GM12878 (cell line): ENCODE measurements around the gene KIF15. TPM values are rescaled to one million over a fixed set of nuclear protein-coding genes. Genes with fewer than 3 reads are reported as not detected.

Experiments
- ATAC-seq: fragments of 200-7000 bp; cut with Tn5 transposase; 3 replicates; pipeline ENCODE4 v1.9.1; 2020; ENCODE audit warnings: mild to moderate bottlenecking, moderate library complexity
- BruUV-seq: library from RNA; stranded (reverse); fragments of 400-500 nt; replicated peaks from 2 replicates; lab custom pipeline; 2021; lab: Mats Ljungman, UMichigan
- CTCF ChIA-PET: fragments of 300-600 bp; sonication (Branson Sonifier 250); formaldehyde crosslinking; extraction: SDS; loops from one replicate; lab custom pipeline; 2021; ENCODE audit warnings: inconsistent platforms; lab: Yijun Ruan, JAX
- POLR2A ChIA-PET: fragments of 350-600 bp; formaldehyde crosslinking; extraction: SDS; loops from one replicate; lab custom pipeline; 2021; ENCODE audit warnings: inconsistent platforms; lab: Charles Lee
- RAD21 ChIA-PET: fragments of 300-600 bp; sonication (Branson Sonifier 250); formaldehyde crosslinking; loops from one replicate; lab custom pipeline; 2023; ENCODE audit warnings: antibody characterized with exemption; ENCODE audit not compliant: unreplicated experiment; lab: Charles Lee
- SMC1A ChIA-PET: fragments of 300-600 bp; sonication (Branson Sonifier 250); formaldehyde crosslinking; loops from one replicate; lab custom pipeline; 2023; ENCODE audit not compliant: unreplicated experiment, uncharacterized antibody; lab: Charles Lee
- DNase-seq: peaks from one replicate; pipeline ENCODE4 v3.0.0-alpha.2; 2011; ENCODE audit warnings: low read depth, low spot score
- FAIRE-seq: peaks from 3 replicates; lab custom pipeline; 2011; peaks lifted over from hg19 to GRCh38; lab: Jason Lieb, UNC
- H2AFZ ChIP-seq: 2 replicates; pipeline ENCODE4 v1.6.0; 2011; ENCODE audit warnings: low read depth, low read length, control low read depth; ENCODE audit not compliant: control insufficient read depth
- H3K27ac ChIP-seq: 2 replicates; pipeline ENCODE4 v1.5.1; 2011; ENCODE audit warnings: control low read depth; ENCODE audit not compliant: control insufficient read depth, insufficient read depth
- H3K27me3 ChIP-seq, 2 experiments: replicated peaks in 1 of 2; 2 replicates each; pipeline versions ENCODE4 v1.6.0 to v1.6.1; 2011; ENCODE audit warnings: low read length in 1 of 2; ENCODE audit not compliant: control insufficient read depth in 2 of 2, insufficient read depth in 2 of 2
- H3K36me3 ChIP-seq, 2 experiments: 2 replicates each; pipeline ENCODE4 v1.5.1; 2011; ENCODE audit warnings: low read length in 1 of 2; ENCODE audit not compliant: control insufficient read depth in 2 of 2, insufficient read depth in 2 of 2
- H3K4me1 ChIP-seq: 2 replicates; pipeline ENCODE4 v1.6.1; 2011; ENCODE audit warnings: mild to moderate bottlenecking, low read length, moderate library complexity, mixed read lengths; ENCODE audit not compliant: control insufficient read depth, insufficient read depth
- H3K4me2 ChIP-seq: 2 replicates; pipeline ENCODE4 v1.6.0; 2011; ENCODE audit warnings: control low read depth; ENCODE audit not compliant: control insufficient read depth, insufficient read depth
- H3K4me3 ChIP-seq: fragments of 200-600 bp; sonication (generic); 2 replicates; pipeline ENCODE4 v1.5.1; 2016
- H3K79me2 ChIP-seq: 2 replicates; pipeline ENCODE4 v1.6.0; 2011; ENCODE audit warnings: low read length; ENCODE audit not compliant: control insufficient read depth, insufficient read depth
- H3K9ac ChIP-seq: 2 replicates; pipeline ENCODE4 v1.8.0; 2011; ENCODE audit warnings: low read length, control low read depth, mixed read lengths; ENCODE audit not compliant: control insufficient read depth, insufficient read depth
- H3K9me3 ChIP-seq: replicated peaks from 3 replicates; pipeline ENCODE4 v1.5.1; 2011; ENCODE audit warnings: mild to moderate bottlenecking, low read length; ENCODE audit not compliant: control insufficient read depth, insufficient read depth
- H4K20me1 ChIP-seq: 2 replicates; pipeline ENCODE4 v1.6.0; 2011; ENCODE audit not compliant: control insufficient read depth, insufficient read depth
- CBX5 ChIP-seq: sonication (generic); IDR thresholded peaks from 2 replicates; pipeline ENCODE4 v1.6.1; 2016; ENCODE audit warnings: low read depth, moderate library complexity, mild to moderate bottlenecking, inconsistent platforms
- EED ChIP-seq: sonication (generic); IDR thresholded peaks from 2 replicates; pipeline ENCODE4 v1.6.1; 2016; ENCODE audit warnings: antibody characterized with exemption, low read depth
- KAT2A ChIP-seq: conservative IDR thresholded peaks from 2 replicates; pipeline ENCODE4 v1.6.1; 2011; ENCODE audit warnings: low read depth, low read length; ENCODE audit not compliant: control insufficient read depth
- NFIC ChIP-seq: IDR thresholded peaks from 2 replicates; pipeline ENCODE4 v1.6.1; 2012; ENCODE audit warnings: low read depth, mild to moderate bottlenecking, inconsistent platforms, low read length, moderate library complexity
- NFYB ChIP-seq: IDR thresholded peaks from 2 replicates; pipeline ENCODE4 v1.6.1; 2011; ENCODE audit warnings: low read depth, mild to moderate bottlenecking, low read length, improper control_type of control experiment, moderate library complexity; ENCODE audit not compliant: insufficient read depth
- NR2C1 ChIP-seq: fragments of 450-650 bp; IDR thresholded peaks from 2 replicates; pipeline ENCODE4 v1.6.1; 2017; ENCODE audit warnings: antibody characterized with exemption, mild to moderate bottlenecking, moderate library complexity
- NR2F1 ChIP-seq: fragments of 450-650 bp; conservative IDR thresholded peaks from 2 replicates; pipeline ENCODE4 v1.6.1; 2017; ENCODE audit warnings: mild to moderate bottlenecking
- STAT3 ChIP-seq: IDR thresholded peaks from 2 replicates; pipeline ENCODE4 v1.6.1; 2011; ENCODE audit warnings: low read depth, low read length, improper control_type of control experiment
- SUPT20H ChIP-seq: IDR thresholded peaks from 2 replicates; pipeline ENCODE4 v1.6.1; 2011; ENCODE audit warnings: low read depth, mild to moderate bottlenecking, low read length, moderate library complexity, borderline replicate concordance; ENCODE audit not compliant: control insufficient read depth
- ZNF217 ChIP-seq: fragments of 450-650 bp; IDR thresholded peaks from 2 replicates; pipeline ENCODE4 v1.6.1; 2017; ENCODE audit warnings: antibody characterized with exemption, mild to moderate bottlenecking
- ZNF274 ChIP-seq: IDR thresholded peaks from one replicate; pipeline ENCODE4 v1.8.0; 2011; ENCODE audit not compliant: insufficient read length, insufficient read depth
- WGBS: methylation state at CpG from one replicate; pipeline ENCODE4 v1.1.6; 2016; ENCODE audit warnings: low lambda C conversion rate; ENCODE audit not compliant: insufficient replicate concordance, insufficient coverage; ENCODE audit errors: missing lambda C conversion rate; 5-methylcytosine and 5-hydroxymethylcytosine counted together
- in situ Hi-C: fragments of 300-500 bp; cut with MboI; formaldehyde crosslinking; loops from 9 replicates; pipeline ENCODE4 v1.14.3; 2018; ENCODE audit warnings: mixed read lengths
- intact Hi-C: fragments of 100-400 bp; cut with micrococcal nuclease; formaldehyde crosslinking; loops from one replicate; pipeline ENCODE4 v1.14.2; 2022; ENCODE audit not compliant: unreplicated experiment
- polyA plus RNA-seq, 11 experiments: library from polyadenylated mRNA; depleted of rRNA in 4 of 11; unstranded in 6 of 11; stranded (reverse) in 5 of 11; fragments of >200 nt; fragmentation: Nextera tagmentation in 4 of 11; fragmentation: Illumina TruSeq in 1 of 11; extraction: Ambion mirVana in 4 of 11; extraction: Trizol in 1 of 11; gene quantifications; 1 replicate in 1 of 11; 2 replicates in 10 of 11; pipeline versions ENCODE4 v1.2.1 to v1.2.3, GENCODE V29; 2011 to 2016; ENCODE audit warnings: inconsistent platforms in 2 of 11, missing spikeins in 2 of 11, low read depth in 1 of 11
- total RNA-seq, 4 experiments: library from RNA; depleted of rRNA in 3 of 4; stranded (reverse); fragments of >200 nt in 3 of 4; fragmentation: Illumina TruSeq in 1 of 4; extraction: Trizol in 1 of 4; gene quantifications; 2 replicates each; pipeline versions ENCODE4 v1.2.1 to v1.2.3, GENCODE V29; 2013 to 2021
- TF ChIP-seq, protein P1 (sequence below): IDR thresholded peaks from 2 replicates; pipeline ENCODE4 v1.6.1; 2011; ENCODE audit warnings: mild to moderate bottlenecking, low read depth, low read length, moderate library complexity; ENCODE audit not compliant: insufficient replicate concordance

Gene KIF15
- total and polyA plus RNA-seq, 10 of the 15 experiments (the other 5 are each of a cell fraction or from before 2014, with no cell fraction given): 12.3 to 51.8 (median 26.0) TPM

DNA sequence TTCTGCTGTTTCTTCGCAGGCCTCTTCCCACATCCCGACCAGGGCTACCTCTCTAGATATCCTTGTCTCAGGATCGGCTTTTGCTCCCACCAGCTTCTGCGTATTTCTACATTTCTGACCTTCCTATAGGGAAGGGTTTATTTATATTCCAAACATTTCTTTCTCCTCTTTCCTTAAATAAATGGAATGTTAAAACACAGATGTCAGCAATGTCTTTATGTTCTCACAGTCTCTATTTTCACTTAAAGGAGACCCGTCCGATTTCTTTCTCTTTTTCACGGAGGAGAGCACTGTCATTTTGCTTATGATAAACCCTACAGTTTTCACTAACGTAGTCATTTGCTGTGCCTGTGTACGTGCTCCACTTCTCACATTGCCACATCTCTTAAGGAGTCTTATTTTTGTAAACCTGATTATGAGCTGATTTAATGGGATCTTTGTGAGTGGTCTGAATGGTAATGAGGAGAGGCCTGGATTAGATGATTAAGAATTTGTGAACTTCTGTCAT is 630 bp downstream of the KIF15 start:
- WGBS: 1% methylated on average over 9 of the region's 9 CpGs
- ChIA-PET SMC1A (interaction anchor here (0.7 to 1.7 kb wide), 3 partner anchors 33 to 81 kb away, joined by 3 to 6 read pairs (median 3); no protein-coding TSS in a partner anchor), RAD21 (interaction anchor here (1.2 to 1.6 kb wide), 3 partner anchors 152 to 278 kb away, joined by 3 to 4 read pairs (median 4); no protein-coding TSS in a partner anchor), POLR2A (interaction anchor here (1.6 to 1.7 kb wide), 2 partner anchors 10 to 33 kb away, joined by 7 to 8 read pairs; partner anchors contain the start of gene ZNF501), CTCF (interaction anchor here (0.6 to 1.0 kb wide), 5 partner anchors 33 to 216 kb away, joined by 3 to 5 read pairs (median 4); no protein-coding TSS in a partner anchor)
- no TSS peak for BruUV-seq
- H3K27ac ChIP-seq: peak overlapping the region; percentile 93
- peak; percentile 38 for ATAC-seq
- in situ Hi-C loops: no loop called here
- DNase-seq: no peak
- H3K9ac ChIP-seq: peak overlapping the region; percentile 99
- peaks cover 24% of the 10 kb centered on the region for H3K9me3 ChIP-seq
- intact Hi-C loops: loop anchor here (10.0 kb wide), 1 partner anchor 117 kb away; the partner anchor contains the start of gene ZNF35
- peak overlapping the region; percentile 80 for H3K4me2 ChIP-seq
- FAIRE-seq: no peak
- peaks cover 50% of the 10 kb centered on the region for H3K79me2 ChIP-seq
- H3K36me3 ChIP-seq: peaks cover 0 to 6% of the 10 kb centered on the region in 2 experiments; a peak in 1 of 4 replicates
- peak overlapping the region; percentile 79 for H3K4me3 ChIP-seq
- no peaks in the 10 kb centered on the region for H3K27me3 ChIP-seq
- no peaks in the 10 kb centered on the region for H4K20me1 ChIP-seq
- H2AFZ ChIP-seq: peak overlapping the region; percentile 74
- H3K4me1 ChIP-seq: 0 out of 2 replicates have a peak, but pooled peaks cover 4% of the 10 kb centered on the region
- TF ChIP-seq NR2F1: no peak

DNA sequence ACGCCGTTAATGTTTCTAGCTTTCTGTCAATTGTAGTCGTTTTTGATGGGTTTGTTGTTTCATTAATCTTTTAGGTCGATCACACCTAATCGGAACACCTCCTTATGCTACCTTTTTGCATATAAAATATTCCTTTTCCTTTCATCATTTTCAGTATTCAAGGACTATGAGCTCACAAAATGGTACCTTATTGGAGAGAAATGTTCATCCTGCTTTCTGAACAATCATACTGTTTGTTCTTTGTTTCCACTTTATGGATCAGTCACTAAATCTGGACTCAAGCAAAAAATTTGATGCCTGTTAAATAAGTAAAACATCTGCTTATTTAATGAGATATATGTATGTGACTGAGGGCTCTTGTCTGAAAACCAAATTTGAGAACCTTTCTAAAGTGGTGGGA is 1.1 kb downstream of the KIF15 start:
- intact Hi-C loops: loop anchor here (10.0 kb wide), 1 partner anchor 118 kb away; the partner anchor contains the start of gene ZNF35
- no peaks in the 10 kb centered on the region for H3K27me3 ChIP-seq
- H3K9me3 ChIP-seq: peaks cover 20% of the 10 kb centered on the region
- ChIA-PET POLR2A (interaction anchor here (1.6 to 1.7 kb wide), 2 partner anchors 9 to 34 kb away, joined by 7 to 8 read pairs; partner anchors contain the start of gene ZNF501), RAD21 (interaction anchor here (0.5 to 1.6 kb wide), 4 partner anchors 16 to 278 kb away, joined by 3 to 4 read pairs (median 4); no protein-coding TSS in a partner anchor), SMC1A (interaction anchor here (0.7 to 1.7 kb wide), 3 partner anchors 34 to 80 kb away, joined by 3 to 6 read pairs (median 3); no protein-coding TSS in a partner anchor), CTCF (interaction anchor here (0.8 to 1.0 kb wide), 4 partner anchors 34 to 215 kb away, joined by 4 to 5 read pairs (median 4); no protein-coding TSS in a partner anchor)
- ATAC-seq: no peak
- FAIRE-seq: no peak
- DNase-seq: no peak
- peaks cover 0 to 7% of the 10 kb centered on the region in 2 experiments; a peak in 1 of 4 replicates for H3K36me3 ChIP-seq
- 0 out of 2 replicates have a peak, but pooled peaks cover 4% of the 10 kb centered on the region for H3K4me1 ChIP-seq
- WGBS: 43% methylated on average over 5 of the region's 5 CpGs
- peak overlapping the region; percentile 99 for H3K9ac ChIP-seq
- peak overlapping the region; percentile 93 for H3K27ac ChIP-seq
- H2AFZ ChIP-seq: peak overlapping the region; percentile 74
- in situ Hi-C loops: no loop called here
- H4K20me1 ChIP-seq: no peaks in the 10 kb centered on the region
- peak overlapping the region; percentile 80 for H3K4me2 ChIP-seq
- no TSS peak for BruUV-seq
- H3K79me2 ChIP-seq: peaks cover 49% of the 10 kb centered on the region
- peak overlapping the region; percentile 79 for H3K4me3 ChIP-seq
- no peak for TF ChIP-seq ZNF217
- TF ChIP-seq NR2C1: no peak
- no peak for TF ChIP-seq NFYB
- no peak for TF ChIP-seq NFIC
- no peak for TF ChIP-seq NR2F1
- no peak for TF ChIP-seq CBX5
- TF ChIP-seq SUPT20H: no peak
- TF ChIP-seq ZNF274: no peak
- TF ChIP-seq STAT3: no peak
- no peak for TF ChIP-seq EED
- TF ChIP-seq, protein P1, sequence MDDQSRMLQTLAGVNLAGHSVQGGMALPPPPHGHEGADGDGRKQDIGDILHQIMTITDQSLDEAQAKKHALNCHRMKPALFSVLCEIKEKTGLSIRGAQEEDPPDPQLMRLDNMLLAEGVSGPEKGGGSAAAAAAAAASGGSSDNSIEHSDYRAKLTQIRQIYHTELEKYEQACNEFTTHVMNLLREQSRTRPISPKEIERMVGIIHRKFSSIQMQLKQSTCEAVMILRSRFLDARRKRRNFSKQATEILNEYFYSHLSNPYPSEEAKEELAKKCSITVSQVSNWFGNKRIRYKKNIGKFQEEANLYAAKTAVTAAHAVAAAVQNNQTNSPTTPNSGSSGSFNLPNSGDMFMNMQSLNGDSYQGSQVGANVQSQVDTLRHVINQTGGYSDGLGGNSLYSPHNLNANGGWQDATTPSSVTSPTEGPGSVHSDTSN: no peak
- no peak for TF ChIP-seq KAT2A
